Measurements from ENCODE around the gene RNASEH2A. TPM values are rescaled to one million over a fixed set of nuclear protein-coding genes. Genes with fewer than 3 reads are reported as not detected.
A peak's percentile ranks its signal among the peaks of the same experiment; 100 is the strongest.

The RNASEH2A gene
- total and polyA plus RNA-seq, 2 of the 13 experiments (the other 11 are each of a cell fraction or from before 2014, with no cell fraction given), result 25.1 to 35.8 TPM

GRCh38 chr19:12777217-12778016 lies 29.0 kb upstream of the RNASEH2A start:
- Histone ChIP-seq H2AFZ (ENCODE audit: low read length) (no peak overlapping the region), H3K79me2 (ENCODE audit: insufficient read depth, low read length) (no peaks in the 10 kb centered on the region), H3K9me3 (ENCODE audit: low read length) (no peaks in the 10 kb centered on the region), H3K4me3 (replicated peaks in 1 of 3; ENCODE audit: insufficient read depth in 1 of 3, low read depth in 2 of 3, low read length in 3 of 3) (peak overlapping the region; percentile 76 to 80 (median 79)), H4K20me1 (ENCODE audit: insufficient read depth, low read length) (no peaks in the 10 kb centered on the region), H3K36me3 (replicated peaks in 1 of 2; ENCODE audit: control insufficient read depth in 1 of 2, insufficient read depth in 2 of 2, low read length in 2 of 2) (no peaks in the 10 kb centered on the region), H3K9ac (ENCODE audit: insufficient read depth, low read depth, low read length) (peak overlapping the region; percentile 53), H3K4me2 (ENCODE audit: low read depth, low read length) (peak overlapping the region; percentile 91), H3K27me3 (ENCODE audit: control insufficient read depth in 1 of 2, insufficient read depth in 2 of 2, low read length in 2 of 2) (no peaks in the 10 kb centered on the region; a peak in 1 of 5 replicates), H3K4me1 (ENCODE audit: insufficient read depth, low read length) (peaks cover 43% of the 10 kb centered on the region), H3K27ac (ENCODE audit: extremely low read length, insufficient read depth, low read length) (no peak overlapping the region)
- in situ Hi-C loops (cut with HindIII; ENCODE audit: extremely low pct_ligation_motif_present, low pct_unique_long_range_greater_than_20kb) (no loop called here), intact Hi-C loops (cut with micrococcal nuclease; ENCODE audit: unreplicated experiment) (loop anchor here (1.0 kb wide), 1 partner anchor 19 kb away; no protein-coding TSS in a partner anchor)
- WGBS (ENCODE audit: low lambda C conversion rate), result 24% methylated on average over 21 of the region's 43 CpGs
- FAIRE-seq, result no peak
- peak; percentile 66 for ATAC-seq
- DNase-seq (ENCODE audit: low spot score), result peak; percentile 50
- ChIA-PET CTCF (ENCODE audit: low intra/inter-chr PET ratio, low total read pairs) (interaction anchor here (0.8 to 3.9 kb wide), 6 partner anchors 11 to 70 kb away, joined by 3 to 54 read pairs (median 4); no protein-coding TSS in a partner anchor), POLR2A (interaction anchor here (0.5 to 6.4 kb wide), 9 partner anchors 10 to 255 kb away, joined by 3 to 124 read pairs (median 8); partner anchors contain the start of gene JUNB)
- BruUV-seq (replicated peaks), result no TSS peak
- TF ChIP-seq PREB (CRISPR knock-in tag; IDR thresholded peaks at IDR 0.05), result no peak
- no peak for TF ChIP-seq ISX (CRISPR knock-in tag; conservative IDR thresholded peaks at IDR 0.05)
- no peak for TF ChIP-seq ZNF879 (CRISPR knock-in tag; IDR thresholded peaks at IDR 0.05)
- TF ChIP-seq HOXA5 (CRISPR knock-in tag; IDR thresholded peaks at IDR 0.05), result 0 out of 2 replicates have a peak, but pooled peaks have one; percentile 47
- TF ChIP-seq MXI1 (IDR thresholded peaks at IDR 0.05; ENCODE audit: borderline replicate concordance, low read depth, low read length), result peak; percentile 43; the same call in 1 of the 3 replicates
- no peak for TF ChIP-seq UBTF (CRISPR knock-in tag; IDR thresholded peaks at IDR 0.05)
- TF ChIP-seq, protein P1, sequence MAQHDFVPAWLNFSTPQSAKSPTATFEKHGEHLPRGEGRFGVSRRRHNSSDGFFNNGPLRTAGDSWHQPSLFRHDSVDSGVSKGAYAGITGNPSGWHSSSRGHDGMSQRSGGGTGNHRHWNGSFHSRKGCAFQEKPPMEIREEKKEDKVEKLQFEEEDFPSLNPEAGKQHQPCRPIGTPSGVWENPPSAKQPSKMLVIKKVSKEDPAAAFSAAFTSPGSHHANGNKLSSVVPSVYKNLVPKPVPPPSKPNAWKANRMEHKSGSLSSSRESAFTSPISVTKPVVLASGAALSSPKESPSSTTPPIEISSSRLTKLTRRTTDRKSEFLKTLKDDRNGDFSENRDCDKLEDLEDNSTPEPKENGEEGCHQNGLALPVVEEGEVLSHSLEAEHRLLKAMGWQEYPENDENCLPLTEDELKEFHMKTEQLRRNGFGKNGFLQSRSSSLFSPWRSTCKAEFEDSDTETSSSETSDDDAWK (CRISPR knock-in tag; IDR thresholded peaks at IDR 0.05), result no peak
- 0 out of 2 replicates have a peak, but pooled peaks have one; percentile 51 for TF ChIP-seq ZNF569 (CRISPR knock-in tag; IDR thresholded peaks at IDR 0.05; ENCODE audit: borderline replicate concordance)
- TF ChIP-seq RORA (CRISPR knock-in tag; IDR thresholded peaks at IDR 0.05), result no peak
- TF ChIP-seq HDAC2 (CRISPR knock-in tag; IDR thresholded peaks at IDR 0.05), result peak; percentile 50; the same call in 1 of the 2 replicates
- TF ChIP-seq ZNF770 (CRISPR knock-in tag; IDR thresholded peaks at IDR 0.05), result peak; percentile 29; the same call in 1 of the 2 replicates
- TF ChIP-seq TP53 (CRISPR knock-in tag; conservative IDR thresholded peaks at IDR 0.05), result no peak
- peak; percentile 59 for TF ChIP-seq ZBTB7B (CRISPR knock-in tag; IDR thresholded peaks at IDR 0.05)
- no peak for TF ChIP-seq FOXC1 (CRISPR knock-in tag; IDR thresholded peaks at IDR 0.05; ENCODE audit: borderline replicate concordance)
- TF ChIP-seq KDM5A (IDR thresholded peaks at IDR 0.05; ENCODE audit: borderline replicate concordance, low read length), result no peak; the same call in 1 of the 2 replicates
- no peak for TF ChIP-seq BRCA1 (CRISPR knock-in tag; IDR thresholded peaks at IDR 0.05)
